HEK293 (cell line): ENCODE data around the gene PPP1R18.

ENCODE experiments used
- ATF2 ChIP-seq: fragments of 450-650 bp; formaldehyde crosslinking; IDR thresholded peaks from 2 replicates; pipeline ENCODE4 v1.5.1; 2016; ENCODE audit warnings: missing biosample characterization, missing genetic modification characterization, low read depth
- BCL11B ChIP-seq: fragments of 450-650 bp; formaldehyde crosslinking; IDR thresholded peaks from 2 replicates; pipeline ENCODE4 v1.5.1; 2016; ENCODE audit warnings: low read depth, missing biosample characterization, missing genetic modification characterization
- GFI1B ChIP-seq: fragments of 450-650 bp; formaldehyde crosslinking; IDR thresholded peaks from 2 replicates; pipeline ENCODE4 v1.5.1; 2016; ENCODE audit warnings: missing biosample characterization, missing genetic modification characterization
- HOXA7 ChIP-seq: sonication (generic); formaldehyde crosslinking; IDR thresholded peaks from 2 replicates; pipeline ENCODE4 v1.8.1; 2022; ENCODE audit warnings: missing genetic modification reagents, borderline replicate concordance
- KLF1 ChIP-seq: fragments of 450-650 bp; formaldehyde crosslinking; IDR thresholded peaks from 2 replicates; pipeline ENCODE4 v1.5.1; 2016; ENCODE audit warnings: missing biosample characterization, missing genetic modification characterization
- KLF17 ChIP-seq: fragments of 450-650 bp; formaldehyde crosslinking; IDR thresholded peaks from 2 replicates; pipeline ENCODE4 v1.5.1; 2016; ENCODE audit warnings: missing biosample characterization, missing genetic modification characterization
- OVOL3 ChIP-seq: fragments of 450-650 bp; formaldehyde crosslinking; IDR thresholded peaks from 2 replicates; pipeline ENCODE4 v1.5.1; 2016; ENCODE audit warnings: missing biosample characterization, missing genetic modification characterization
- PATZ1 ChIP-seq: fragments of 450-650 bp; formaldehyde crosslinking; IDR thresholded peaks from 2 replicates; pipeline ENCODE4 v1.5.1; 2016; ENCODE audit warnings: missing biosample characterization, missing genetic modification characterization
- PRDM10 ChIP-seq: fragments of 450-650 bp; formaldehyde crosslinking; IDR thresholded peaks from 2 replicates; pipeline ENCODE4 v1.5.1; 2016; ENCODE audit warnings: missing biosample characterization, missing genetic modification characterization
- PRDM4 ChIP-seq: fragments of 450-650 bp; formaldehyde crosslinking; IDR thresholded peaks from 2 replicates; pipeline ENCODE4 v1.5.1; 2017; ENCODE audit warnings: missing biosample characterization, missing genetic modification characterization
- ZBTB11 ChIP-seq: fragments of 450-650 bp; formaldehyde crosslinking; conservative IDR thresholded peaks from 2 replicates; pipeline ENCODE4 v1.5.1; 2016; ENCODE audit warnings: low read depth, missing biosample characterization, missing genetic modification characterization
- ZBTB44 ChIP-seq: fragments of 450-650 bp; IDR thresholded peaks from 2 replicates; pipeline ENCODE4 v1.5.1; 2018; ENCODE audit warnings: missing biosample characterization, mild to moderate bottlenecking, missing genetic modification characterization
- ZBTB48 ChIP-seq: fragments of 450-650 bp; formaldehyde crosslinking; IDR thresholded peaks from 2 replicates; pipeline ENCODE4 v1.5.1; 2016; ENCODE audit warnings: missing biosample characterization, missing genetic modification characterization
- ZEB2 ChIP-seq: fragments of 450-650 bp; formaldehyde crosslinking; IDR thresholded peaks from 2 replicates; pipeline ENCODE4 v1.5.1; 2016; ENCODE audit warnings: missing biosample characterization, missing genetic modification characterization
- ZNF23 ChIP-seq: fragments of 450-650 bp; formaldehyde crosslinking; IDR thresholded peaks from 2 replicates; pipeline ENCODE4 v1.5.1; 2016; ENCODE audit warnings: missing biosample characterization, missing genetic modification characterization, borderline replicate concordance
- ZNF350 ChIP-seq: fragments of 450-650 bp; formaldehyde crosslinking; IDR thresholded peaks from 2 replicates; pipeline ENCODE4 v1.5.0; 2017; ENCODE audit warnings: missing biosample characterization, mild to moderate bottlenecking, missing genetic modification characterization
- ZNF433 ChIP-seq: fragments of 450-650 bp; formaldehyde crosslinking; IDR thresholded peaks from 2 replicates; pipeline ENCODE4 v1.5.1; 2016; ENCODE audit warnings: missing biosample characterization, missing genetic modification characterization, low read depth
- ZNF555 ChIP-seq: fragments of 450-650 bp; formaldehyde crosslinking; conservative IDR thresholded peaks from 2 replicates; pipeline ENCODE4 v1.5.1; 2017; ENCODE audit warnings: missing biosample characterization, mild to moderate bottlenecking, missing genetic modification characterization, inconsistent platforms
- ZNF600 ChIP-seq: fragments of 450-650 bp; formaldehyde crosslinking; IDR thresholded peaks from 2 replicates; pipeline ENCODE4 v1.5.1; 2016; ENCODE audit warnings: missing biosample characterization, missing genetic modification characterization
- ZNF747 ChIP-seq: fragments of 450-650 bp; formaldehyde crosslinking; IDR thresholded peaks from 2 replicates; pipeline ENCODE4 v1.5.1; 2016; ENCODE audit warnings: missing biosample characterization, missing genetic modification characterization
- ZNF843 ChIP-seq: fragments of 450-650 bp; formaldehyde crosslinking; IDR thresholded peaks from 2 replicates; pipeline ENCODE4 v1.5.1; 2016; ENCODE audit warnings: missing biosample characterization, missing genetic modification characterization
- ZXDB ChIP-seq: fragments of 450-650 bp; formaldehyde crosslinking; IDR thresholded peaks from 2 replicates; pipeline ENCODE4 v1.5.1; 2016; ENCODE audit warnings: missing biosample characterization, missing genetic modification characterization

PPP1R18 gene

GRCh38 chr6:30682143-30683117, 4.0 kb downstream of the PPP1R18 start (continued):
- TF ChIP-seq PRDM4 (tag by site-specific recombination) (no peak), ZNF23 (tag by site-specific recombination) (no peak), ZNF555 (tag by site-specific recombination) (no peak), ZBTB44 (peak; percentile 53; the same call in 1 of the 2 replicates), ZNF747 (tag by site-specific recombination) (no peak), GFI1B (no peak), ZNF350 (no peak), BCL11B (tag by site-specific recombination) (no peak), ZBTB48 (tag by site-specific recombination) (peak; percentile 48), ZNF600 (tag by site-specific recombination) (peak; percentile 57; the same call in 1 of the 2 replicates), KLF1 (no peak), ZXDB (tag by site-specific recombination) (0 out of 2 replicates have a peak, but pooled peaks have one; percentile 33), KLF17 (tag by site-specific recombination) (0 out of 2 replicates have a peak, but pooled peaks have one; percentile 38), PATZ1 (tag by site-specific recombination) (peak; percentile 63), ZNF433 (tag by site-specific recombination) (no peak), PRDM10 (tag by site-specific recombination) (peak; percentile 87), ZBTB11 (tag by site-specific recombination) (peak; percentile 68), ATF2 (no peak), HOXA7 (CRISPR knock-in tag) (no peak), ZEB2 (0 out of 2 replicates have a peak, but pooled peaks have one; percentile 27), ZNF843 (tag by site-specific recombination) (no peak), OVOL3 (tag by site-specific recombination) (no peak)
